Gastroesophageal sphincter (tissue), 4 donors: ENCODE data around the gene OXCT1. TPM values are rescaled to one million over a fixed set of nuclear protein-coding genes. Genes with fewer than 3 reads are reported as not detected.

ENCODE experiments used
- ATAC-seq: fragments of 150-250 bp; one replicate; pipeline ENCODE4 v1.9.1; 2016; ENCODE audit warnings: mild to moderate bottlenecking, moderate library complexity
- H3K27ac ChIP-seq, 4 donors: fragments of 200-600 bp; sonication (generic) in 3 of 4; 1 replicate in 3 of 4; 2 replicates in 1 of 4; pipeline ENCODE4 v1.5.1; 2016 to 2019
- H3K27me3 ChIP-seq: fragments of 200-600 bp; sonication (generic); one replicate; pipeline ENCODE4 v1.5.1; 2019
- H3K36me3 ChIP-seq, 2 donors: fragments of 200-600 bp; sonication (generic); one replicate each; pipeline ENCODE4 v1.5.1; 2019; ENCODE audit warnings: control low read depth in 1 of 2
- H3K4me1 ChIP-seq, 3 donors: fragments of 200-600 bp; sonication (generic); 1 replicate in 2 of 3; 2 replicates in 1 of 3; pipeline ENCODE4 v1.5.1; 2016 to 2019; ENCODE audit warnings: control low read depth in 2 of 3
- H3K4me3 ChIP-seq, 2 donors: fragments of 200-600 bp; sonication (generic); one replicate each; pipeline ENCODE4 v1.5.1; 2019; ENCODE audit warnings: mild to moderate bottlenecking in 1 of 2, moderate library complexity in 1 of 2
- H3K9me3 ChIP-seq, 3 donors: fragments of 200-600 bp; sonication (generic); one replicate each; pipeline ENCODE4 v1.5.1; 2017 to 2019; ENCODE audit warnings: control low read depth in 2 of 3
- EP300 ChIP-seq: sonication (generic); formaldehyde crosslinking; IDR thresholded peaks from one replicate; pipeline ENCODE4 v1.6.1; 2017; ENCODE audit warnings: antibody characterized with exemption, mild to moderate bottlenecking
- POLR2A ChIP-seq, 2 donors: fragments of 450-650 bp; IDR thresholded peaks; one replicate each; pipeline ENCODE4 v1.6.1; 2017; ENCODE audit warnings: antibody characterized with exemption in 2 of 2, mild to moderate bottlenecking in 2 of 2, moderate library complexity in 1 of 2
- POLR2AphosphoS5 ChIP-seq: sonication (generic); formaldehyde crosslinking; IDR thresholded peaks from one replicate; pipeline ENCODE4 v1.6.1; 2017; ENCODE audit warnings: antibody characterized with exemption
- WGBS, 2 donors: methylation state at CpG; one replicate each; pipeline ENCODE4 v1.1.5; 2018; ENCODE audit warnings: low coverage in 1 of 2; 5-methylcytosine and 5-hydroxymethylcytosine counted together
- total RNA-seq, 4 donors: library from RNA; depleted of rRNA; stranded (reverse); fragments of >200 nt; gene quantifications; one replicate each; pipeline ENCODE4 v1.1.0, GENCODE V29; 2016
- TF ChIP-seq, protein P1 (sequence below), 4 experiments: fragments of 200-600 bp in 2 of 4; fragments of 450-650 bp in 2 of 4; sonication (generic) in 1 of 4; IDR thresholded peaks; one replicate each; pipeline ENCODE4 v1.5.1; 2017 to 2019; ENCODE audit warnings: antibody characterized with exemption in 4 of 4, mild to moderate bottlenecking in 2 of 4, moderate library complexity in 2 of 4

OXCT1 gene
- total RNA-seq, 4 donors from 2014 or later: 38.5 to 63.5 (median 42.1) TPM

DNA sequence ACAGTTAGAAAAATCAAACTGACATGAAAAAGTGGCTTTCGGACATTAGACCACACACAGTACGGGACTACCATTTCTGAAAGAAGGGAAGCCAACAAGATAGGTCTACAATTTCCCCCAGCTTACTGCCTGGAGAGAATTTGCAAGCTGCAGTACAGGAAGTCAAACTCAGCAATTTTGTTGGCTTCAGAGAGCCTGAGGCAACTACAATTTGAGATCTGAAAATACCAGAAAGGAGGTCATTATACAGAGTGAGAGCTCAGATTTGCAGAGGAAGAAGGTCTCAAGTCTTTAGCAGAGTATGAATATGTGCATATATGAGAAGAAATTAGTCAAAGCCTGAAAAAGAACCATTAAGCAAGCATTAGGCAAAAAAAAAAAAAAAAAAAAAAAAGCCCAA, 83.0 kb downstream of the OXCT1 start:
- ATAC-seq: no peak

DNA sequence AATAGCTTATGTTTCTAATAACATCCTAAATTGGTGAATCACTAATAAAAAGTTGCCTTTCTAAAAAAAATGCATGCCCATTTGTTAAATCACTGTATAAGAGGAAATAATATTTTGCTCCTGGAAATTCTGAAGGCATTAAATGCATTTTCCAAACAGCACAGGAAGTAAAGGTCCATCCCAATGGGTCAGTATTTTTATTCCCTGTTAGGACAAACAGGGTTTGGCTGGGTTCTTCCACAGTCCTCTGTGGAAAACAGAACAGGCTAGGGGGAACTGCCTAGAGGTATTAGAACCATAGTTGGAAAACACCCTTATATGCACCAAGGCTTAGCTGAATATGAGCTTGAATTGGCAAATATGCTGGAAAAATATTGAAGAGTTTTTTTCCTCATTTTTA, 85.2 kb downstream of the OXCT1 start:
- TF ChIP-seq POLR2A (IDR thresholded peaks at IDR 0.05) (no peak), POLR2AphosphoS5 (no peak), EP300 (no peak)
- TF ChIP-seq, protein P1, sequence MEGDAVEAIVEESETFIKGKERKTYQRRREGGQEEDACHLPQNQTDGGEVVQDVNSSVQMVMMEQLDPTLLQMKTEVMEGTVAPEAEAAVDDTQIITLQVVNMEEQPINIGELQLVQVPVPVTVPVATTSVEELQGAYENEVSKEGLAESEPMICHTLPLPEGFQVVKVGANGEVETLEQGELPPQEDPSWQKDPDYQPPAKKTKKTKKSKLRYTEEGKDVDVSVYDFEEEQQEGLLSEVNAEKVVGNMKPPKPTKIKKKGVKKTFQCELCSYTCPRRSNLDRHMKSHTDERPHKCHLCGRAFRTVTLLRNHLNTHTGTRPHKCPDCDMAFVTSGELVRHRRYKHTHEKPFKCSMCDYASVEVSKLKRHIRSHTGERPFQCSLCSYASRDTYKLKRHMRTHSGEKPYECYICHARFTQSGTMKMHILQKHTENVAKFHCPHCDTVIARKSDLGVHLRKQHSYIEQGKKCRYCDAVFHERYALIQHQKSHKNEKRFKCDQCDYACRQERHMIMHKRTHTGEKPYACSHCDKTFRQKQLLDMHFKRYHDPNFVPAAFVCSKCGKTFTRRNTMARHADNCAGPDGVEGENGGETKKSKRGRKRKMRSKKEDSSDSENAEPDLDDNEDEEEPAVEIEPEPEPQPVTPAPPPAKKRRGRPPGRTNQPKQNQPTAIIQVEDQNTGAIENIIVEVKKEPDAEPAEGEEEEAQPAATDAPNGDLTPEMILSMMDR (IDR thresholded peaks at IDR 0.05): no peak
- Histone ChIP-seq H3K27me3 (no peaks in the 10 kb centered on the region), H3K4me3 (no peak overlapping the region), H3K9me3 (no peaks in the 10 kb centered on the region), H3K27ac (no peak overlapping the region), H3K4me1 (peaks cover 0 to 42% (median 5%) of the 10 kb centered on the region in 3 donors), H3K36me3 (peaks cover 0 to 19% of the 10 kb centered on the region in 2 donors)
- no peak for ATAC-seq

More for the DNA sequence above, 83.0 kb downstream of the OXCT1 start:
- H3K36me3 ChIP-seq: peaks cover 0 to 10% of the 10 kb centered on the region in 2 donors
- H3K27ac ChIP-seq: no peak overlapping the region
- 79% methylated on average over 2 of the region's 2 CpGs; no CpG with 5 or more reads in 1 of the 2 donors for WGBS, 2 donors
- H3K4me1 ChIP-seq: peaks cover 0 to 53% (median 5%) of the 10 kb centered on the region in 3 donors
- H3K4me3 ChIP-seq: no peak overlapping the region
- H3K27me3 ChIP-seq: no peaks in the 10 kb centered on the region
- TF ChIP-seq POLR2AphosphoS5 (no peak), POLR2A (IDR thresholded peaks at IDR 0.05) (no peak), EP300 (no peak)
- TF ChIP-seq, protein P1 (IDR thresholded peaks at IDR 0.05): no peak
- H3K9me3 ChIP-seq: no peaks in the 10 kb centered on the region

DNA sequence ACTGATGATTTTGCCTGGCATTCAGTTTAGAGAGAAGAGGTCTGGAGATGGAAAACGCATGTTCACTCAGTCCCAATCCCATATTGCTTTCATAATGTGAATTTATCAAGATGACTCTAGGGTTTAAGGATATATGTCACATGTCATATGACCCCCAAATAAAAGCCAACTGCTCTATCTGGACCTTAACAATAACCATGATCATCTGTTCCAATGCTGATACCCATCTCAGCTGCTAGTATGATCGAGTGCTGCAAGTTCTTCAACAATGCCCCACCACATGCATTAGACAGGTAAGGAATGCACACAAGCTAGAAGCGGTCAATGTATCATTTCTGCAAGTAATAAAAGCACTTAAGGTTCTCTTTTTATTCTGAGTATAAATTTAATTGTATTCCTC, 91.8 kb downstream of the OXCT1 start:
- Histone ChIP-seq H3K4me1 (peaks cover 0 to 7% (median 0%) of the 10 kb centered on the region in 3 donors), H3K36me3 (peaks cover 0 to 14% of the 10 kb centered on the region in 2 donors), H3K27ac (no peak overlapping the region), H3K4me3 (no peak overlapping the region), H3K27me3 (no peaks in the 10 kb centered on the region), H3K9me3 (no peaks in the 10 kb centered on the region)
- ATAC-seq: no peak
- TF ChIP-seq POLR2AphosphoS5: no peak
- no peak for TF ChIP-seq POLR2A (IDR thresholded peaks at IDR 0.05)
- TF ChIP-seq, protein P1 (IDR thresholded peaks at IDR 0.05): no peak
- no peak for TF ChIP-seq EP300
- WGBS, 2 donors: 93 to 97% methylated on average over 3 of the region's 3 CpGs

DNA sequence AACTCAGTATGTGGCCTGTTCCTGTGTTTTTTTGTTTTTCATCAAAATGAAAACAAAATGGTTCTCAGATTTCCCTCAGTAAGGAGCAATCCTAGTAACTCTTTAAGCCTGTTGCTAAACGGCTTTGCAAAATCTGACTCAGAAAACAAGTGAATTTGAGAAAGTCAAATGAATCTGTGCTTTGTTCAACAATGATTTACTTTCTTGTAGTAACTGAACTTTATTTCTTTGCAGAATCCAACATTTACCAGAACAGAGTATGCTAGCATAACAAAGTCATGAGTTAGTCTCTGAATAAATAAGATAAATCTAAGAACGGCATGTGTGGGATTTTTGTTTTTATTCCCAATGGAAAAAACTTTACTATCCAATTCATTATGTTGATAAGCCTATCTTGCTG, 93.8 kb downstream of the OXCT1 start:
- no peak for ATAC-seq
- Histone ChIP-seq H3K27ac (no peak overlapping the region), H3K9me3 (no peaks in the 10 kb centered on the region), H3K4me3 (no peak overlapping the region), H3K27me3 (no peaks in the 10 kb centered on the region), H3K36me3 (peaks cover 0 to 6% of the 10 kb centered on the region in 2 donors), H3K4me1 (peaks cover 0 to 7% (median 0%) of the 10 kb centered on the region in 3 donors)
- WGBS, 2 donors: 44 to 60% methylated on average over 2 of the region's 2 CpGs
- TF ChIP-seq EP300: no peak
- no peak for TF ChIP-seq POLR2A (IDR thresholded peaks at IDR 0.05)
- TF ChIP-seq POLR2AphosphoS5: no peak
- TF ChIP-seq, protein P1 (IDR thresholded peaks at IDR 0.05): no peak

DNA sequence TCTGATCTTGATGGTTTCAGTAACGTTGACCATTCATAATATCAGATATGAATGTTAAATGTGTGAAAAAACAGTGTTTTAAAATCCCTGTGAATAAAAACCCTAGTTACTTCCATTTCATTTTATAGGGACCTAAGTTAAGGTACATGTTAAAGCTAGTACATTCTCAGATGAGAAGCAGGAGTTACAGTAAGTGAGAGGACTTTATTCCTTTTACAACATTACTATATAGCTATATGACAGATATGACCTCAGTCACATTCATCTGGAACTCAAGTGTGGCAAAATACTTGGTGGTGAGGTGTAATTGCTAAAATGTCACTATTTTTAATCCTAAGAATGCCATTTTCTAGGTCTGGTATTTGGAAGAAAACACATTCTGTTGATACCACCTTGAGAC, 96.4 kb downstream of the OXCT1 start:
- TF ChIP-seq POLR2AphosphoS5 (no peak), POLR2A (IDR thresholded peaks at IDR 0.05) (no peak)
- no peak for ATAC-seq
- WGBS, 2 donors: 91 to 100% methylated on average over 1 of the region's 1 CpG
- H3K27ac ChIP-seq: no peak overlapping the region
- peaks cover 0 to 7% (median 0%) of the 10 kb centered on the region in 3 donors for H3K4me1 ChIP-seq
- no peak overlapping the region for H3K4me3 ChIP-seq
- peaks cover 0 to 3% of the 10 kb centered on the region in 2 donors for H3K36me3 ChIP-seq
- no peaks in the 10 kb centered on the region for H3K9me3 ChIP-seq
- no peaks in the 10 kb centered on the region for H3K27me3 ChIP-seq
